Right lobe of liver (tissue), 6 donors: ENCODE measurements around the gene SHISA9. TPM values are rescaled to one million over a fixed set of nuclear protein-coding genes. Genes with fewer than 3 reads are reported as not detected.

Source experiments
- ATAC-seq, 4 donors: fragments of 200-7000 bp; cut with Tn5 transposase; one replicate each; pipeline ENCODE4 v1.9.1; 2020; ENCODE audit warnings: mild to moderate bottlenecking in 4 of 4, moderate library complexity in 4 of 4
- DNase-seq, 3 donors: peaks; one replicate each; pipeline ENCODE4 v3.0.0-alpha.2; 2020
- H3K27ac ChIP-seq, 3 donors: fragments of 200-600 bp; one replicate each; pipeline ENCODE4 v1.8.0; 2022
- H3K27me3 ChIP-seq, 2 donors: fragments of 200-600 bp; one replicate each; pipeline ENCODE4 v1.8.0; 2022
- H3K36me3 ChIP-seq, 4 donors: fragments of 200-600 bp; sonication (generic) in 1 of 4; one replicate each; pipeline versions ENCODE4 v1.5.1 to v1.8.0; 2017 to 2022; ENCODE audit warnings: control low read depth in 1 of 4
- H3K4me1 ChIP-seq, 4 donors: fragments of 200-600 bp; sonication (generic) in 1 of 4; one replicate each; pipeline versions ENCODE4 v1.5.1 to v1.8.0; 2017 to 2022; ENCODE audit warnings: control low read depth in 1 of 4
- H3K4me3 ChIP-seq, 3 donors: fragments of 200-600 bp; one replicate each; pipeline ENCODE4 v1.8.0; 2022
- H3K9me3 ChIP-seq, 4 donors: fragments of 200-600 bp; sonication (generic) in 1 of 4; one replicate each; pipeline versions ENCODE4 v1.5.1 to v1.8.0; 2017 to 2022; ENCODE audit warnings: control low read depth in 1 of 4
- POLR2A ChIP-seq: fragments of 450-650 bp; IDR thresholded peaks from one replicate; pipeline ENCODE4 v1.6.1; 2017; ENCODE audit warnings: antibody characterized with exemption, mild to moderate bottlenecking
- WGBS: methylation state at CpG from one replicate; pipeline ENCODE4 v1.1.6; 2018; ENCODE audit warnings: low coverage, low lambda C conversion rate; ENCODE audit not compliant: insufficient coverage; ENCODE audit errors: missing lambda C conversion rate; 5-methylcytosine and 5-hydroxymethylcytosine counted together
- intact Hi-C, 2 donors: fragments of 100-400 bp; cut with DNase I; formaldehyde crosslinking; loops; one replicate each; pipeline versions ENCODE4 v1.11.2 to v1.14.1; 2022
- total RNA-seq, 6 experiments: library from RNA; depleted of rRNA in 2 of 6; stranded (reverse); fragments of >200 nt in 2 of 6; fragmentation: NEBNext Ultra II Directional in 3 of 6; extraction: Animal tissue kit (Norgen Biotek cat#: 25700) in 3 of 6; gene quantifications; one replicate each; pipeline versions ENCODE4 v1.1.0 to v1.2.4, GENCODE V29; 2016 to 2023
- TF ChIP-seq, protein P1 (sequence below), 4 donors: fragments of 200-600 bp in 3 of 4; fragments of 450-650 bp in 1 of 4; IDR thresholded peaks; one replicate each; pipeline versions ENCODE4 v1.5.1 to v1.8.0; 2016 to 2022; ENCODE audit warnings: antibody characterized with exemption in 4 of 4, mild to moderate bottlenecking in 2 of 4
- donor health status: DM: no; HTN: yes; CAD: no.
- donor health status: DM: no; HTN: no; CAD: no.
- donor health status: DM: no; HTN: no; CAD: no.
- donor health status: DM: no; HTN: yes; CAD: no.
- donor health status: DM: no; HTN: yes; CAD: no.

The SHISA9 gene
- total RNA-seq, 6 experiments from 2014 or later, result 0.02 to 0.06 TPM; not detected in 4

- ATAC-seq (no peak), DNase-seq (no peak)
- no peaks in the 10 kb centered on the region for H3K36me3 ChIP-seq
- no peaks in the 10 kb centered on the region for H3K4me1 ChIP-seq
- H3K27ac ChIP-seq, result no peak overlapping the region
- H3K27me3 ChIP-seq, result no peaks in the 10 kb centered on the region
- H3K4me3 ChIP-seq, result no peak overlapping the region
- WGBS, result 40% methylated on average over 4 of the region's 4 CpGs
- intact Hi-C loops, result no loop called here
- no peaks in the 10 kb centered on the region for H3K9me3 ChIP-seq
- no peak for TF ChIP-seq POLR2A
- TF ChIP-seq, protein P1, sequence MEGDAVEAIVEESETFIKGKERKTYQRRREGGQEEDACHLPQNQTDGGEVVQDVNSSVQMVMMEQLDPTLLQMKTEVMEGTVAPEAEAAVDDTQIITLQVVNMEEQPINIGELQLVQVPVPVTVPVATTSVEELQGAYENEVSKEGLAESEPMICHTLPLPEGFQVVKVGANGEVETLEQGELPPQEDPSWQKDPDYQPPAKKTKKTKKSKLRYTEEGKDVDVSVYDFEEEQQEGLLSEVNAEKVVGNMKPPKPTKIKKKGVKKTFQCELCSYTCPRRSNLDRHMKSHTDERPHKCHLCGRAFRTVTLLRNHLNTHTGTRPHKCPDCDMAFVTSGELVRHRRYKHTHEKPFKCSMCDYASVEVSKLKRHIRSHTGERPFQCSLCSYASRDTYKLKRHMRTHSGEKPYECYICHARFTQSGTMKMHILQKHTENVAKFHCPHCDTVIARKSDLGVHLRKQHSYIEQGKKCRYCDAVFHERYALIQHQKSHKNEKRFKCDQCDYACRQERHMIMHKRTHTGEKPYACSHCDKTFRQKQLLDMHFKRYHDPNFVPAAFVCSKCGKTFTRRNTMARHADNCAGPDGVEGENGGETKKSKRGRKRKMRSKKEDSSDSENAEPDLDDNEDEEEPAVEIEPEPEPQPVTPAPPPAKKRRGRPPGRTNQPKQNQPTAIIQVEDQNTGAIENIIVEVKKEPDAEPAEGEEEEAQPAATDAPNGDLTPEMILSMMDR (IDR thresholded peaks at IDR 0.05), result no peak
These were observed 219.2 kb downstream of the SHISA9 start for GRCh38 chr16:13120557-13120956.

GRCh38 chr16:13123991-13124390, 222.6 kb downstream of the SHISA9 start:
- ATAC-seq (no peak), DNase-seq (no peak)
- intact Hi-C loops, result no loop called here
- no peaks in the 10 kb centered on the region for H3K27me3 ChIP-seq
- no peaks in the 10 kb centered on the region for H3K4me1 ChIP-seq
- no peak overlapping the region for H3K4me3 ChIP-seq
- no peak for TF ChIP-seq POLR2A
- H3K9me3 ChIP-seq, result no peaks in the 10 kb centered on the region
- no peaks in the 10 kb centered on the region for H3K36me3 ChIP-seq
- 50% methylated on average over 1 of the region's 3 CpGs for WGBS
- no peak overlapping the region for H3K27ac ChIP-seq

- TF ChIP-seq, protein P1 (IDR thresholded peaks at IDR 0.05), result no peak
- no peak for TF ChIP-seq POLR2A
- no peaks in the 10 kb centered on the region for H3K27me3 ChIP-seq
- H3K27ac ChIP-seq, result no peak overlapping the region
- no peak overlapping the region for H3K4me3 ChIP-seq
- WGBS, result 17% methylated on average over 1 of the region's 2 CpGs
- H3K4me1 ChIP-seq, result no peaks in the 10 kb centered on the region
- H3K36me3 ChIP-seq, result no peaks in the 10 kb centered on the region
- intact Hi-C loops, result no loop called here
- ATAC-seq (no peak), DNase-seq (no peak)
- no peaks in the 10 kb centered on the region for H3K9me3 ChIP-seq
These were observed 225.7 kb downstream of the SHISA9 start for GRCh38 chr16:13127144-13127543.

GRCh38 chr16:13130586-13130985, 229.2 kb downstream of the SHISA9 start:
- no peak for DNase-seq
- H3K27ac ChIP-seq, result no peak overlapping the region
- ATAC-seq, result no peak
- H3K27me3 ChIP-seq, result no peaks in the 10 kb centered on the region
- WGBS, result 65% methylated on average over 1 of the region's 1 CpG
- TF ChIP-seq POLR2A, result no peak
- TF ChIP-seq, protein P1 (IDR thresholded peaks at IDR 0.05), result no peak
- H3K36me3 ChIP-seq, result no peaks in the 10 kb centered on the region
- no peaks in the 10 kb centered on the region for H3K4me1 ChIP-seq
- intact Hi-C loops, result no loop called here
- no peak overlapping the region for H3K4me3 ChIP-seq
- H3K9me3 ChIP-seq, result no peaks in the 10 kb centered on the region

GRCh38 chr16:13134836-13135235, 233.4 kb downstream of the SHISA9 start:
- H3K4me1 ChIP-seq, result no peaks in the 10 kb centered on the region
- no peaks in the 10 kb centered on the region for H3K9me3 ChIP-seq
- ATAC-seq, result no peak
- intact Hi-C loops, result no loop called here
- H3K36me3 ChIP-seq, result no peaks in the 10 kb centered on the region
- H3K27me3 ChIP-seq, result no peaks in the 10 kb centered on the region
- no peak overlapping the region for H3K4me3 ChIP-seq
- no peak for TF ChIP-seq POLR2A
- TF ChIP-seq, protein P1 (IDR thresholded peaks at IDR 0.05), result no peak
- H3K27ac ChIP-seq, result no peak overlapping the region
- no peak for DNase-seq
- WGBS, result no CpG with 5 or more reads among the region's 1 CpG
